Caco-2 (cell line): ENCODE measurements around the gene NR1D1. TPM values are rescaled to one million over a fixed set of nuclear protein-coding genes. Genes with fewer than 3 reads are reported as not detected.

Source experiments
- BruUV-seq: library from RNA; stranded (reverse); fragments of 400-500 nt; replicated peaks from 2 replicates; lab custom pipeline; 2021; lab: Mats Ljungman, UMichigan
- CTCF ChIA-PET: fragments of 300-600 bp; sonication (Branson Sonifier 250); formaldehyde crosslinking; loops from one replicate; lab custom pipeline; 2022; ENCODE audit warnings: antibody characterized with exemption; lab: Charles Lee
- POLR2A ChIA-PET: fragments of 300-600 bp; sonication (Branson Sonifier 250); formaldehyde crosslinking; loops from one replicate; lab custom pipeline; 2022; ENCODE audit warnings: antibody characterized with exemption; lab: Charles Lee
- DNase-seq, 2 experiments: peaks; one replicate each; pipeline versions ENCODE4 v3.0.0 to v3.0.0-alpha.2; 2020 to 2022
- H3K27me3 ChIP-seq: replicated peaks from 2 replicates; pipeline ENCODE4 v1.6.0; 2011; ENCODE audit warnings: low read length; ENCODE audit not compliant: control insufficient read depth, insufficient read depth
- H3K36me3 ChIP-seq: 2 replicates; pipeline ENCODE4 v1.5.1; 2011; ENCODE audit warnings: low read length; ENCODE audit not compliant: control insufficient read depth, insufficient read depth
- H3K4me1 ChIP-seq: fragments of 250-450 bp; sonication (Bioruptor Pico); 2 replicates; pipeline ENCODE4 v1.5.1; 2020; ENCODE audit warnings: mild to moderate bottlenecking
- H3K4me3 ChIP-seq: 2 replicates; pipeline ENCODE4 v1.5.1; 2011; ENCODE audit warnings: low read depth, mild to moderate bottlenecking, control low read depth, low read length
- H3K9me3 ChIP-seq: fragments of 250-450 bp; sonication (Bioruptor Pico); 2 replicates; pipeline ENCODE4 v1.5.1; 2020; ENCODE audit warnings: mild to moderate bottlenecking, moderate library complexity
- H3K27ac Mint-ChIP-seq: one replicate; pipeline ENCODE4 v1.8.0; 2022; ENCODE audit warnings: mixed read lengths; ENCODE audit not compliant: unreplicated experiment
- H3K27me3 Mint-ChIP-seq: one replicate; pipeline ENCODE4 v1.8.0; 2022; ENCODE audit warnings: mixed read lengths; ENCODE audit not compliant: insufficient read depth, unreplicated experiment
- H3K36me3 Mint-ChIP-seq: one replicate; pipeline ENCODE4 v1.8.0; 2022; ENCODE audit warnings: mild to moderate bottlenecking, mixed read lengths; ENCODE audit not compliant: insufficient read depth, unreplicated experiment
- H3K4me1 Mint-ChIP-seq: one replicate; pipeline ENCODE4 v1.8.0; 2022; ENCODE audit warnings: low read depth, mixed read lengths; ENCODE audit not compliant: unreplicated experiment
- H3K4me3 Mint-ChIP-seq: one replicate; pipeline ENCODE4 v1.8.0; 2022; ENCODE audit warnings: mild to moderate bottlenecking, moderate library complexity, mixed read lengths; ENCODE audit not compliant: unreplicated experiment
- H3K9me3 Mint-ChIP-seq: one replicate; pipeline ENCODE4 v1.8.0; 2022; ENCODE audit warnings: mixed read lengths; ENCODE audit not compliant: unreplicated experiment
- CTCF ChIP-seq, 2 experiments: fragments of 200-600 bp in 1 of 2; IDR thresholded peaks; 1 replicate in 1 of 2; 2 replicates in 1 of 2; pipeline versions ENCODE4 v1.5.1 to v1.8.0; 2011 to 2022; ENCODE audit warnings: antibody characterized with exemption in 1 of 2, control low read depth in 1 of 2, inconsistent platforms in 1 of 2, low read depth in 1 of 2, low read length in 1 of 2, mild to moderate bottlenecking in 1 of 2, moderate library complexity in 1 of 2; ENCODE audit not compliant: insufficient read depth in 1 of 2, severe bottlenecking in 1 of 2, unreplicated experiment in 1 of 2
- intact Hi-C: fragments of 100-400 bp; cut with micrococcal nuclease; formaldehyde crosslinking; loops from one replicate; pipeline ENCODE4 v1.10.0; 2022; ENCODE audit not compliant: unreplicated experiment
- total RNA-seq: library from RNA; stranded (reverse); gene quantifications from 2 replicates; pipeline ENCODE4 v1.2.3, GENCODE V29; 2022

NR1D1 gene
- total RNA-seq, 1 experiment from 2014 or later, result 8.9 TPM

- Histone ChIP-seq H3K4me1 (0 out of 2 replicates have a peak, but pooled peaks cover 3% of the 10 kb centered on the region), H3K27me3 (no peaks in the 10 kb centered on the region), H3K36me3 (no peaks in the 10 kb centered on the region; the same call in 1 of the 2 replicates), H3K9me3 (no peaks in the 10 kb centered on the region), H3K4me3 (no peak overlapping the region)
- H3K36me3 Mint-ChIP-seq, result peaks cover 28% of the 10 kb centered on the region
- no TSS peak for BruUV-seq
- H3K9me3 Mint-ChIP-seq, result no peaks in the 10 kb centered on the region
- no peak for TF ChIP-seq CTCF (IDR thresholded peaks at IDR 0.05; ENCODE audit: insufficient read depth in 1 of 2, low read depth in 1 of 2, low read length in 1 of 2, severe bottlenecking in 1 of 2, unreplicated experiment in 1 of 2)
- intact Hi-C loops, result no loop called here
- DNase-seq, result no peak
- H3K4me1 Mint-ChIP-seq, result peaks cover 11% of the 10 kb centered on the region
- ChIA-PET CTCF (no interaction called here), POLR2A (no interaction called here)
- H3K27me3 Mint-ChIP-seq, result no peaks in the 10 kb centered on the region
- no peak overlapping the region for H3K4me3 Mint-ChIP-seq
- H3K27ac Mint-ChIP-seq, result no peak overlapping the region
These were observed 43.9 kb downstream of the NR1D1 start for GRCh38 chr17:40056379-40057015.

Other genes starting within 250 kb of the NR1D1 start
- 2.4 and 2.8 TPM in 2 replicates for gene IKZF3, start 236.3 kb downstream of the NR1D1 start, total RNA-seq
- gene ZPBP2, start 232.4 kb downstream of the NR1D1 start, total RNA-seq, result not detected in 2 replicates
- gene GSDMB, start 182.0 kb downstream of the NR1D1 start, total RNA-seq, result 8.0 TPM in 2 replicates
- gene ORMDL3, start 173.0 kb downstream of the NR1D1 start, total RNA-seq, result 70.6 and 75.2 TPM in 2 replicates
- not detected in 2 replicates for gene LRRC3C, start 172.9 kb downstream of the NR1D1 start, total RNA-seq
- gene GSDMA, start 137.6 kb downstream of the NR1D1 start, total RNA-seq, result not detected in 2 replicates
- gene PSMD3, start 119.8 kb downstream of the NR1D1 start, total RNA-seq, result 179 and 195 TPM in 2 replicates
- gene CSF3, start 85.1 kb downstream of the NR1D1 start, total RNA-seq, result not detected in 2 replicates
- 119 and 122 TPM in 2 replicates for gene MED24, start 46.2 kb downstream of the NR1D1 start, total RNA-seq
- gene THRA, start 37.6 kb downstream of the NR1D1 start, total RNA-seq, result 27.3 and 29.3 TPM in 2 replicates
- gene MSL1, start 21.4 kb upstream of the NR1D1 start, total RNA-seq, result 82.6 and 86.9 TPM in 2 replicates
- gene CASC3, start 39.9 kb upstream of the NR1D1 start, total RNA-seq, result 102 and 110 TPM in 2 replicates
- gene RAPGEFL1, start 76.9 kb upstream of the NR1D1 start, total RNA-seq, result 13.2 and 15.0 TPM in 2 replicates
- 33.4 and 38.3 TPM in 2 replicates for gene WIPF2, start 118.7 kb upstream of the NR1D1 start, total RNA-seq
- gene CDC6, start 187.3 kb upstream of the NR1D1 start, total RNA-seq, result 86.1 and 96.4 TPM in 2 replicates
- gene RARA, start 208.6 kb upstream of the NR1D1 start, total RNA-seq, result 26.6 and 27.6 TPM in 2 replicates